ENCODE results near the gene RAD1.
A peak's percentile ranks its signal among the peaks of the same experiment; 100 is the strongest.
"Not testable (repeated sequence)": the region's sequence is repeated elsewhere in the genome, so short reads cannot be mapped to it uniquely, and the experiment has no call there.

Gene RAD1

GRCh38 chr5:34915139-34915855 lies at the start of gene RAD1, which contains the start of gene BRIX1:
Gene RAD1, minus strand, starts transcription at chr5:34915504. Its CDS starts 612 bp downstream, at chr5:34914892.
Gene BRIX1, plus strand, starts transcription at chr5:34915711. Its CDS starts 28 bp downstream, at chr5:34915739.
- DNase-seq: peak; percentile 96

GRCh38 chr5:34959323-34959722 lies 44.0 kb upstream of the RAD1 start:
- no peak for DNase-seq

GRCh38 chr5:34957857-34958690 lies 42.8 kb upstream of the RAD1 start:
- DNase-seq: no peak

GRCh38 chr5:34957321-34957720 lies 42.0 kb upstream of the RAD1 start:
- no peak for DNase-seq

GRCh38 chr5:34944460-34945047 lies 29.2 kb upstream of the RAD1 start:
- no peak for DNase-seq

GRCh38 chr5:34944044-34944443 lies 28.7 kb upstream of the RAD1 start:
- no peak for DNase-seq

GRCh38 chr5:34941936-34942335 lies 26.6 kb upstream of the RAD1 start:
- no peak for DNase-seq

- DNase-seq: no peak
Measured at GRCh38 chr5:34932947-34933346, 17.6 kb upstream of the RAD1 start.

- DNase-seq: no peak
Measured at GRCh38 chr5:34930870-34931269, 15.6 kb upstream of the RAD1 start.

- DNase-seq: no peak
Measured at GRCh38 chr5:34930462-34930844, 15.1 kb upstream of the RAD1 start.

GRCh38 chr5:34929720-34930461 lies 14.6 kb upstream of the RAD1 start:
- DNase-seq: peak; percentile 85

- DNase-seq: peak; percentile 97
Measured at GRCh38 chr5:34929134-34929719, 13.9 kb upstream of the RAD1 start, which contains the start of gene DNAJC21. Gene DNAJC21, plus strand, starts transcription at chr5:34929559. Its CDS starts 261 bp downstream, at chr5:34929820.

- no peak for DNase-seq
Measured at GRCh38 chr5:34928267-34928666, 13.0 kb upstream of the RAD1 start.

- DNase-seq: no peak
Measured at GRCh38 chr5:34927785-34928184, 12.5 kb upstream of the RAD1 start.

- no peak for DNase-seq
Measured at GRCh38 chr5:34926318-34926888, 11.1 kb upstream of the RAD1 start.

GRCh38 chr5:34924462-34924765 lies 9.1 kb upstream of the RAD1 start:
- no peak for DNase-seq

- DNase-seq: no peak
Measured at GRCh38 chr5:34923694-34924461, 8.6 kb upstream of the RAD1 start.

GRCh38 chr5:34923256-34923655 lies 8.0 kb upstream of the RAD1 start:
- not testable (repeated sequence) for DNase-seq

- DNase-seq: no peak
Measured at GRCh38 chr5:34919077-34919476, 3.8 kb upstream of the RAD1 start.

GRCh38 chr5:34918025-34918424 lies 2.7 kb upstream of the RAD1 start:
- no peak for DNase-seq

GRCh38 chr5:34916518-34916917 lies 1.2 kb upstream of the RAD1 start:
- DNase-seq: no peak

- no peak for DNase-seq
Measured at GRCh38 chr5:34915856-34916192, 520 bp upstream of the RAD1 start.

Data from activated CD8-positive, alpha-beta memory T cell treated with anti-CD3 and anti-CD28 coated beads, Interleukin-2, amount 50 U/mL, for 48 hours (primary cell).